CD14-positive monocyte (primary cell): Measurements from ENCODE around the gene PTPN9. TPM values are rescaled to one million over a fixed set of nuclear protein-coding genes. Genes with fewer than 3 reads are reported as not detected.
"Not testable (repeated sequence)": the region's sequence is repeated elsewhere in the genome, so short reads cannot be mapped to it uniquely, and the experiment has no call there.

Experiments
- DNase-seq, 3 donors: peaks; one replicate each; pipeline ENCODE4 v3.0.0-alpha.2; 2011 to 2022
- H2AFZ ChIP-seq: 2 replicates; pipeline ENCODE4 v1.6.0; 2012; ENCODE audit warnings: mild to moderate bottlenecking, low read depth, low read length, inconsistent platforms; ENCODE audit not compliant: insufficient read depth, poor library complexity, severe bottlenecking
- H3K27ac ChIP-seq, 2 donors: 1 replicate in 1 of 2; 2 replicates in 1 of 2; pipeline ENCODE4 v1.5.1; 2012 to 2013; ENCODE audit warnings: low read length in 2 of 2, control low read depth in 1 of 2, inconsistent platforms in 1 of 2, low read depth in 1 of 2, mild to moderate bottlenecking in 1 of 2
- H3K27me3 ChIP-seq, 2 donors: one replicate each; pipeline versions ENCODE4 v1.6.0 to v1.6.1; 2011 to 2013; ENCODE audit warnings: low read length in 2 of 2; ENCODE audit not compliant: control insufficient read depth in 2 of 2, insufficient read depth in 2 of 2
- H3K36me3 ChIP-seq, 2 donors: replicated peaks in 1 of 2; 1 replicate in 1 of 2; 2 replicates in 1 of 2; pipeline versions ENCODE4 v1.5.1 to v1.6.1; 2012 to 2013; ENCODE audit warnings: low read length in 2 of 2, control low read depth in 1 of 2, inconsistent platforms in 1 of 2, mild to moderate bottlenecking in 1 of 2; ENCODE audit not compliant: insufficient read depth in 2 of 2, control insufficient read depth in 1 of 2
- H3K4me1 ChIP-seq, 2 donors: 1 replicate in 1 of 2; 2 replicates in 1 of 2; pipeline versions ENCODE4 v1.5.1 to v1.6.1; 2012 to 2013; ENCODE audit warnings: low read length in 2 of 2, control low read depth in 1 of 2, inconsistent platforms in 1 of 2, mild to moderate bottlenecking in 1 of 2, moderate library complexity in 1 of 2; ENCODE audit not compliant: insufficient read depth in 2 of 2, control insufficient read depth in 1 of 2
- H3K4me2 ChIP-seq: replicated peaks from 2 replicates; pipeline ENCODE3; 2012; ENCODE audit warnings: low read length, moderate library complexity, mild to moderate bottlenecking; ENCODE audit not compliant: poor library complexity, severe bottlenecking; ENCODE audit errors: extremely low read depth
- H3K4me3 ChIP-seq, 3 experiments: fragments of 200-600 bp in 1 of 3; sonication (generic) in 1 of 3; replicated peaks in 1 of 3; 1 replicate in 2 of 3; 2 replicates in 1 of 3; pipeline ENCODE4 v1.5.1; 2011 to 2013; ENCODE audit warnings: low read length in 3 of 3, mild to moderate bottlenecking in 3 of 3, control low read depth in 2 of 3, low read depth in 2 of 3, inconsistent platforms in 1 of 3, moderate library complexity in 1 of 3
- H3K79me2 ChIP-seq: 2 replicates; pipeline ENCODE4 v1.6.0; 2012; ENCODE audit warnings: mild to moderate bottlenecking, control low read depth, inconsistent platforms, low read length, moderate library complexity; ENCODE audit not compliant: insufficient read depth
- H3K9ac ChIP-seq: 2 replicates; pipeline ENCODE4 v1.6.0; 2017; ENCODE audit warnings: low read length, mild to moderate bottlenecking; ENCODE audit not compliant: insufficient read depth, poor library complexity, severe bottlenecking
- H3K9me3 ChIP-seq, 2 donors: replicated peaks in 1 of 2; 1 replicate in 1 of 2; 2 replicates in 1 of 2; pipeline versions ENCODE4 v1.5.1 to v1.6.1; 2012 to 2013; ENCODE audit warnings: low read length in 2 of 2, control low read depth in 1 of 2; ENCODE audit not compliant: control insufficient read depth in 1 of 2, insufficient read depth in 1 of 2
- H4K20me1 ChIP-seq: 2 replicates; pipeline ENCODE4 v1.6.0; 2012; ENCODE audit warnings: mild to moderate bottlenecking, low read length, control low read depth, moderate library complexity; ENCODE audit not compliant: insufficient read depth
- H3K27ac Mint-ChIP-seq, 7 donors: one replicate each; pipeline ENCODE4 v1.8.0; 2020; ENCODE audit warnings: mild to moderate bottlenecking in 7 of 7, mixed read lengths in 7 of 7, moderate library complexity in 6 of 7, inconsistent platforms in 2 of 7
- H3K27me3 Mint-ChIP-seq, 3 donors: one replicate each; pipeline ENCODE4 v1.8.0; 2021 to 2022; ENCODE audit warnings: low read depth in 3 of 3, mild to moderate bottlenecking in 3 of 3, mixed read lengths in 3 of 3, moderate library complexity in 3 of 3, inconsistent platforms in 1 of 3
- H3K36me3 Mint-ChIP-seq, 2 donors: one replicate each; pipeline ENCODE4 v1.8.0; 2020; ENCODE audit warnings: mixed read lengths in 2 of 2, inconsistent platforms in 1 of 2, mild to moderate bottlenecking in 1 of 2
- H3K4me1 Mint-ChIP-seq: one replicate; pipeline ENCODE4 v1.8.0; 2020; ENCODE audit warnings: mild to moderate bottlenecking, mixed read lengths
- H3K4me3 Mint-ChIP-seq, 2 donors: one replicate each; pipeline ENCODE4 v1.8.0; 2020; ENCODE audit warnings: mild to moderate bottlenecking in 2 of 2, mixed read lengths in 2 of 2, moderate library complexity in 1 of 2
- H3K9me3 Mint-ChIP-seq, 7 donors: one replicate each; pipeline ENCODE4 v1.8.0; 2020 to 2022; ENCODE audit warnings: mixed read lengths in 7 of 7, mild to moderate bottlenecking in 6 of 7, moderate library complexity in 6 of 7, inconsistent platforms in 2 of 7
- WGBS: methylation state at CpG from one replicate; pipeline ENCODE4 v1.1.5; 2013; ENCODE audit warnings: missing lambda C conversion rate; ENCODE audit not compliant: insufficient coverage; 5-methylcytosine and 5-hydroxymethylcytosine counted together
- intact Hi-C, 2 donors: fragments of 100-400 bp; cut with micrococcal nuclease; formaldehyde crosslinking; loops; one replicate each; pipeline versions ENCODE4 v1.15.0 to v1.15.1; 2023
- polyA plus RNA-seq, 3 donors: library from polyadenylated mRNA; depleted of rRNA in 1 of 3; unstranded in 2 of 3; stranded (reverse) in 1 of 3; fragments of 300-500 nt in 2 of 3; fragments of >200 nt in 1 of 3; fragmentation: Illumina TruSeq in 2 of 3; gene quantifications; 1 replicate in 2 of 3; 2 replicates in 1 of 3; pipeline ENCODE4 v1.2.3, GENCODE V29; 2012 to 2021
- TF ChIP-seq, protein P1 (sequence below): fragments of 200-600 bp; IDR thresholded peaks from one replicate; pipeline ENCODE4 v1.8.0; 2022; ENCODE audit warnings: antibody characterized with exemption, mild to moderate bottlenecking

PTPN9 gene
- polyA plus RNA-seq, 3 donors = 21.1 to 40.1 (median 28.0) TPM

DNA sequence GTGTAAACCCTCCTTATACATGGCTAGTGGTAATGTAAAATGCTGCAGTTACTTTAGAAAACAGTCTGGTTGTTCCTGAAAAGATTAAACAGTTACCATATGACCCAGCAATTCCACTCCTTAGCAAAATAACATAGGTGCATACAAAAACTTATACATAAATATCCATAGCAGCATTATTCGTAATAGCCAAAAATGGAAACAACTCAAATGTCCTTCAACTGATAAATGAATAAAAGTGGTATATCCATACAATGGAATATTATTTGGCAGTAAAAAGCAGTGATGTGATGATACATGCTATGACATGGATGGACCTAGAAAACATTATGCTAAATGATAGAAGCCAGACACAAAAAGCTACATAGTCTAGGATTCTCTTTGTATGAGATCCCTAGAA lies 96.0 kb downstream of the PTPN9 start:
- Histone ChIP-seq H3K79me2 (no peaks in the 10 kb centered on the region), H3K27me3 (no peaks in the 10 kb centered on the region), H3K36me3 (peaks cover 47 to 65% of the 10 kb centered on the region in 2 donors), H4K20me1 (peaks cover 7% of the 10 kb centered on the region), H3K27ac (no peak overlapping the region), H2AFZ (no peak overlapping the region), H3K9me3 (no peaks in the 10 kb centered on the region), H3K9ac (no peak overlapping the region), H3K4me1 (no peaks in the 10 kb centered on the region), H3K4me2 (no peak overlapping the region), H3K4me3 (no peak overlapping the region)
- no peak for DNase-seq
- TF ChIP-seq, protein P1, sequence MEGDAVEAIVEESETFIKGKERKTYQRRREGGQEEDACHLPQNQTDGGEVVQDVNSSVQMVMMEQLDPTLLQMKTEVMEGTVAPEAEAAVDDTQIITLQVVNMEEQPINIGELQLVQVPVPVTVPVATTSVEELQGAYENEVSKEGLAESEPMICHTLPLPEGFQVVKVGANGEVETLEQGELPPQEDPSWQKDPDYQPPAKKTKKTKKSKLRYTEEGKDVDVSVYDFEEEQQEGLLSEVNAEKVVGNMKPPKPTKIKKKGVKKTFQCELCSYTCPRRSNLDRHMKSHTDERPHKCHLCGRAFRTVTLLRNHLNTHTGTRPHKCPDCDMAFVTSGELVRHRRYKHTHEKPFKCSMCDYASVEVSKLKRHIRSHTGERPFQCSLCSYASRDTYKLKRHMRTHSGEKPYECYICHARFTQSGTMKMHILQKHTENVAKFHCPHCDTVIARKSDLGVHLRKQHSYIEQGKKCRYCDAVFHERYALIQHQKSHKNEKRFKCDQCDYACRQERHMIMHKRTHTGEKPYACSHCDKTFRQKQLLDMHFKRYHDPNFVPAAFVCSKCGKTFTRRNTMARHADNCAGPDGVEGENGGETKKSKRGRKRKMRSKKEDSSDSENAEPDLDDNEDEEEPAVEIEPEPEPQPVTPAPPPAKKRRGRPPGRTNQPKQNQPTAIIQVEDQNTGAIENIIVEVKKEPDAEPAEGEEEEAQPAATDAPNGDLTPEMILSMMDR = no peak
- no CpG with 5 or more reads among the region's 1 CpG for WGBS
- intact Hi-C loops = no loop called here
- peaks cover 51 to 65% of the 10 kb centered on the region in 2 donors for H3K36me3 Mint-ChIP-seq
- no peak overlapping the region for H3K4me3 Mint-ChIP-seq
- H3K4me1 Mint-ChIP-seq = no peaks in the 10 kb centered on the region
- peak overlapping the region in 1 of 7 donors; percentile 31 for H3K27ac Mint-ChIP-seq
- H3K9me3 Mint-ChIP-seq = peaks cover 0 to 9% (median 6%) of the 10 kb centered on the region in 7 donors
- H3K27me3 Mint-ChIP-seq = peaks cover 0 to 3% (median 0%) of the 10 kb centered on the region in 3 donors

- H3K4me1 ChIP-seq, H3K4me1 Mint-ChIP-seq, H3K79me2 ChIP-seq, H3K4me3 ChIP-seq, H3K9me3 Mint-ChIP-seq, H3K27me3 ChIP-seq, intact Hi-C loops, H2AFZ ChIP-seq, H3K27ac ChIP-seq, H3K9me3 ChIP-seq, H3K27ac Mint-ChIP-seq, H3K27me3 Mint-ChIP-seq, H4K20me1 ChIP-seq, DNase-seq, H3K4me2 ChIP-seq, H3K4me3 Mint-ChIP-seq, H3K9ac ChIP-seq: not testable (repeated sequence)
- H3K36me3 Mint-ChIP-seq = peaks cover 54 to 64% of the 10 kb centered on the region in 2 donors
- WGBS = over 99% methylated on average over 28 of the region's 54 CpGs
- H3K36me3 ChIP-seq = peaks cover 42 to 68% of the 10 kb centered on the region in 2 donors
Observed at GRCh38 chr15:75480463-75480862, 98.7 kb downstream of the PTPN9 start.
